IMR-90 (cell line): ENCODE data around the gene KLK11.

Experiments
- BHLHE40 ChIP-seq: fragments of 150-350 bp; IDR thresholded peaks from 2 replicates; pipeline ENCODE4 v1.6.1; 2016; ENCODE audit warnings: mild to moderate bottlenecking, low read depth, low read length
- CEBPB ChIP-seq: IDR thresholded peaks from 2 replicates; pipeline ENCODE4 v1.6.1; 2012; ENCODE audit warnings: low read depth, low read length, improper control_type of control experiment
- CTCF ChIP-seq: conservative IDR thresholded peaks from 2 replicates; pipeline ENCODE4 v1.5.1; 2012; ENCODE audit warnings: mild to moderate bottlenecking, low read depth, low read length, improper control_type of control experiment
- ELK1 ChIP-seq: fragments of 150-350 bp; IDR thresholded peaks from 2 replicates; pipeline ENCODE4 v1.6.1; 2016; ENCODE audit warnings: low read depth, mild to moderate bottlenecking, low read length, moderate library complexity, borderline replicate concordance
- FOS ChIP-seq: fragments of 150-350 bp; IDR thresholded peaks from 2 replicates; pipeline ENCODE4 v1.6.1; 2016; ENCODE audit warnings: low read depth, low read length
- MAFK ChIP-seq: IDR thresholded peaks from 2 replicates; pipeline ENCODE4 v1.6.1; 2012; ENCODE audit warnings: low read depth, low read length, improper control_type of control experiment
- MAZ ChIP-seq: IDR thresholded peaks from 2 replicates; pipeline ENCODE4 v1.6.1; 2012; ENCODE audit warnings: low read depth, mild to moderate bottlenecking, low read length, improper control_type of control experiment, moderate library complexity, borderline replicate concordance
- MXI1 ChIP-seq: IDR thresholded peaks from 2 replicates; pipeline ENCODE4 v1.6.1; 2012; ENCODE audit warnings: low read depth, mild to moderate bottlenecking, low read length, moderate library complexity, borderline replicate concordance
- POLR2A ChIP-seq: IDR thresholded peaks from 2 replicates; pipeline ENCODE4 v1.6.1; 2012; ENCODE audit warnings: mild to moderate bottlenecking, low read depth, low read length
- RAD21 ChIP-seq: IDR thresholded peaks from 2 replicates; pipeline ENCODE4 v1.6.1; 2012; ENCODE audit warnings: low read length, improper control_type of control experiment
- RCOR1 ChIP-seq: IDR thresholded peaks from 2 replicates; pipeline ENCODE4 v1.6.1; 2012; ENCODE audit warnings: mild to moderate bottlenecking, low read length, improper control_type of control experiment; ENCODE audit not compliant: insufficient replicate concordance
- RFX5 ChIP-seq: IDR thresholded peaks from 2 replicates; pipeline ENCODE4 v1.8.0; 2012; ENCODE audit warnings: low read depth, mild to moderate bottlenecking, low read length, moderate library complexity
- SMC3 ChIP-seq: fragments of 150-350 bp; IDR thresholded peaks from 2 replicates; pipeline ENCODE4 v1.6.1; 2016; ENCODE audit warnings: low read depth, mild to moderate bottlenecking, antibody characterized with exemption, low read length, moderate library complexity
- USF2 ChIP-seq: fragments of 150-350 bp; IDR thresholded peaks from 2 replicates; pipeline ENCODE4 v1.6.1; 2017; ENCODE audit warnings: mild to moderate bottlenecking, antibody characterized with exemption, low read length, low read depth

- no peak for TF ChIP-seq POLR2A
- TF ChIP-seq RFX5: no peak
- no peak for TF ChIP-seq USF2
- TF ChIP-seq MAFK: no peak
- TF ChIP-seq CTCF: no peak
- no peak for TF ChIP-seq BHLHE40
- TF ChIP-seq RAD21: no peak
- TF ChIP-seq MAZ: no peak
- no peak for TF ChIP-seq CEBPB
- no peak for TF ChIP-seq MXI1
- no peak for TF ChIP-seq SMC3
- no peak for TF ChIP-seq RCOR1
- TF ChIP-seq ELK1: no peak
- TF ChIP-seq FOS: no peak
Measured at GRCh38 chr19:51029718-51030117, 3.3 kb upstream of the KLK11 start.
